BLaER1 (cell line): ENCODE data around the gene CPED1.

ENCODE experiments used
- H3K27ac ChIP-seq: shearing (Covaris generic); formaldehyde crosslinking; 2 replicates; pipeline ENCODE4 v1.8.1; 2022
- H3K27me3 ChIP-seq: shearing (Covaris generic); formaldehyde crosslinking; 2 replicates; pipeline ENCODE4 v1.8.1; 2022
- H3K36me3 ChIP-seq: shearing (Covaris generic); formaldehyde crosslinking; 2 replicates; pipeline ENCODE4 v1.8.1; 2022
- H3K4me1 ChIP-seq: shearing (Covaris generic); formaldehyde crosslinking; 2 replicates; pipeline ENCODE4 v1.8.1; 2022
- H3K4me2 ChIP-seq: shearing (Covaris generic); formaldehyde crosslinking; 2 replicates; pipeline ENCODE4 v1.8.1; 2022
- H3K4me3 ChIP-seq: shearing (Covaris generic); formaldehyde crosslinking; 2 replicates; pipeline ENCODE4 v1.8.1; 2022
- H3K9ac ChIP-seq: shearing (Covaris generic); formaldehyde crosslinking; 2 replicates; pipeline ENCODE4 v1.8.1; 2022
- H3K9me3 ChIP-seq: shearing (Covaris generic); formaldehyde crosslinking; 2 replicates; pipeline ENCODE4 v1.8.1; 2022
- H4K20me1 ChIP-seq: shearing (Covaris generic); formaldehyde crosslinking; 2 replicates; pipeline ENCODE4 v1.8.1; 2022
- Cebpa-rat ChIP-seq: shearing (Covaris generic); IDR thresholded peaks from 2 replicates; pipeline ENCODE4 v1.8.1; 2022

Gene CPED1

GRCh38 chr7:121271098-121271497 is 282.6 kb downstream of the CPED1 start:
- no peak overlapping the region for H3K4me3 ChIP-seq
- peaks cover 18% of the 10 kb centered on the region for H3K4me1 ChIP-seq
- no peaks in the 10 kb centered on the region for H3K27me3 ChIP-seq
- H3K4me2 ChIP-seq: no peak overlapping the region
- H3K36me3 ChIP-seq: peaks cover 38% of the 10 kb centered on the region
- no peaks in the 10 kb centered on the region; the same call in 1 of the 2 replicates for H3K9me3 ChIP-seq
- H3K27ac ChIP-seq: no peak overlapping the region
- no peaks in the 10 kb centered on the region for H4K20me1 ChIP-seq
- TF ChIP-seq Cebpa-rat: no peak
- no peak overlapping the region for H3K9ac ChIP-seq

GRCh38 chr7:121271916-121272315 is 283.4 kb downstream of the CPED1 start:
- H3K27me3 ChIP-seq: no peaks in the 10 kb centered on the region
- no peak for TF ChIP-seq Cebpa-rat

DNA sequence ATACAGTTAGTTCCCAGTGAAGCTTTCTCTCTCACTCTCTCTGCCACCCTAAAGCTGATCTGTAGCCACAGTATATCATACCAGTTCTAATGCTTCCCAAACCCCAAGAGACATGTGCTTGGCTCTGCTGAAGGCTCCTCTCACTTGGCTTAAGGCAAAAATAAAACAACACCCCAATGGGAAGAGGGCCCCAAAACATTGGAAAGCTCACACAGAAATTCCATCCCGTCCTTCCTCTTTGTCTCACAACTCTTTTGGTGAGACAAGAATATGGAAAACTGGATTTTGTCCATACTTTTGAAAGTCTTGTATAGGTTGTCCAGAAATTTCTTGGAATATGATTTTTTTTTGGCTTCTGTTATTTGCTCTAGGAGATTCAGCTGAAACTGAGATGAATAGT is 284.2 kb downstream of the CPED1 start:
- H3K4me2 ChIP-seq: no peak overlapping the region
- no peak for TF ChIP-seq Cebpa-rat
- H3K27me3 ChIP-seq: no peaks in the 10 kb centered on the region
- no peak overlapping the region for H3K4me3 ChIP-seq
- H3K9me3 ChIP-seq: peaks cover 4% of the 10 kb centered on the region; the same call in 1 of the 2 replicates
- H3K4me1 ChIP-seq: peaks cover 18% of the 10 kb centered on the region
- H3K9ac ChIP-seq: no peak overlapping the region
- H3K36me3 ChIP-seq: peaks cover 49% of the 10 kb centered on the region
- H3K27ac ChIP-seq: no peak overlapping the region
- H4K20me1 ChIP-seq: no peaks in the 10 kb centered on the region

More at GRCh38 chr7:121271916-121272315, 283.4 kb downstream of the CPED1 start:
- no peak overlapping the region for H3K4me2 ChIP-seq
- H3K27ac ChIP-seq: no peak overlapping the region
- no peaks in the 10 kb centered on the region; the same call in 1 of the 2 replicates for H3K9me3 ChIP-seq
- H3K9ac ChIP-seq: no peak overlapping the region
- peaks cover 18% of the 10 kb centered on the region for H3K4me1 ChIP-seq
- H3K36me3 ChIP-seq: peaks cover 41% of the 10 kb centered on the region
- no peaks in the 10 kb centered on the region for H4K20me1 ChIP-seq
- H3K4me3 ChIP-seq: no peak overlapping the region

GRCh38 chr7:121273467-121274167 is 285.1 kb downstream of the CPED1 start:
- no peak for TF ChIP-seq Cebpa-rat
- H3K9me3 ChIP-seq: peaks cover 4% of the 10 kb centered on the region; the same call in 1 of the 2 replicates
- no peak overlapping the region for H3K4me3 ChIP-seq
- H3K4me1 ChIP-seq: peaks cover 18% of the 10 kb centered on the region
- no peaks in the 10 kb centered on the region for H4K20me1 ChIP-seq
- no peaks in the 10 kb centered on the region for H3K27me3 ChIP-seq
- no peak overlapping the region for H3K9ac ChIP-seq
- peaks cover 42% of the 10 kb centered on the region for H3K36me3 ChIP-seq
- H3K4me2 ChIP-seq: peak overlapping the region; percentile 12
- no peak overlapping the region for H3K27ac ChIP-seq

DNA sequence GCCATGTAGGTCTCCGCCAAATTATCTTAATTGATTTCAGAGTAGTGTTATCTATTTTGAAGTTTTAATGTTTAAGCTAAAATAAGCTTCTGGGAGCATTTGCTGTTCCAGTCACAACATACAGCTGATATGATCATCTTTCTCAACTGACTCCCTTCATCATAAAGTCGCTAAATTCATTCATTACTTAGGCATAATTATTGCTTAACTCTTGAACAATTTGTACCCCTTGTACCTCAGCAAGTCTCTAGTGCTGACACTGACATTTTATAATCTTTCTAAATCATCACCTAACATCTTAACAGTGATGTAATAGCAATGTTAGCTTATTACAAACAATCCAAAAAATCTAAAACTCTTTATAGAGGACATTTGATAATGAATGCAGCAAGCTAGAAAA is 286.0 kb downstream of the CPED1 start:
- no peaks in the 10 kb centered on the region for H4K20me1 ChIP-seq
- H3K4me1 ChIP-seq: peaks cover 22% of the 10 kb centered on the region
- H3K4me3 ChIP-seq: no peak overlapping the region
- H3K27me3 ChIP-seq: no peaks in the 10 kb centered on the region
- no peak overlapping the region for H3K9ac ChIP-seq
- no peak overlapping the region for H3K4me2 ChIP-seq
- H3K9me3 ChIP-seq: peaks cover 4% of the 10 kb centered on the region; the same call in 1 of the 2 replicates
- H3K27ac ChIP-seq: no peak overlapping the region
- H3K36me3 ChIP-seq: peaks cover 40% of the 10 kb centered on the region
- TF ChIP-seq Cebpa-rat: no peak

DNA sequence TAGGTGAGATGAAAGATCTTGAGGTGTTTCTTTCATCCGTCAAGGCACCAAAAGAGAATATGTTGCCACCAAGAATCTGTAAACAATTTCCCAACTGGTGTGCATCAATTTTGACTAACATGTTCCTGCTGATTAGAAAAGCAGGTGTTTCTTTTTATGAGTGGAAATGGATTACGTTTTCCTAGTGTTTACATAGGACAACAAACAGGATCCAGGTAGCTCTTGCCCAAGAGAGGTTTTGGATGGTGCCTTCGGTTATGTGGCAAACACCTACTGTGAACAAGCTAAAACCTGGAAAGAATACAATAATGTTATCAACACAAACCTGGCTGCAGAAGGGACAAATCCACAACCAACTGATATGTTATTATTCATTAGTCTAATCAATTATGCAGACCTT is 286.7 kb downstream of the CPED1 start:
- H3K27me3 ChIP-seq: no peaks in the 10 kb centered on the region
- no peak overlapping the region for H3K4me3 ChIP-seq
- H3K9ac ChIP-seq: no peak overlapping the region
- no peak overlapping the region for H3K27ac ChIP-seq
- H3K9me3 ChIP-seq: peaks cover 4% of the 10 kb centered on the region; the same call in 1 of the 2 replicates
- H3K4me2 ChIP-seq: no peak overlapping the region
- no peaks in the 10 kb centered on the region for H4K20me1 ChIP-seq
- peaks cover 48% of the 10 kb centered on the region for H3K36me3 ChIP-seq
- TF ChIP-seq Cebpa-rat: no peak
- H3K4me1 ChIP-seq: peaks cover 24% of the 10 kb centered on the region

GRCh38 chr7:121276313-121276712 is 287.8 kb downstream of the CPED1 start:
- Histone ChIP-seq H3K9me3 (peaks cover 4% of the 10 kb centered on the region; the same call in 1 of the 2 replicates), H3K36me3 (peaks cover 50% of the 10 kb centered on the region), H3K4me1 (peaks cover 24% of the 10 kb centered on the region), H3K4me2 (no peak overlapping the region), H3K4me3 (no peak overlapping the region), H3K27ac (no peak overlapping the region), H4K20me1 (no peaks in the 10 kb centered on the region), H3K27me3 (no peaks in the 10 kb centered on the region), H3K9ac (no peak overlapping the region)
- TF ChIP-seq Cebpa-rat: no peak

GRCh38 chr7:121278120-121279021 is 289.9 kb downstream of the CPED1 start:
- Histone ChIP-seq H3K4me2 (no peak overlapping the region), H3K9ac (no peak overlapping the region), H3K4me1 (peaks cover 20% of the 10 kb centered on the region), H3K27me3 (no peaks in the 10 kb centered on the region), H3K36me3 (peaks cover 40% of the 10 kb centered on the region), H3K27ac (no peak overlapping the region), H3K4me3 (no peak overlapping the region), H4K20me1 (no peaks in the 10 kb centered on the region), H3K9me3 (peaks cover 6% of the 10 kb centered on the region)
- TF ChIP-seq Cebpa-rat: no peak

- peaks cover 48% of the 10 kb centered on the region for H3K36me3 ChIP-seq
- peaks cover 13% of the 10 kb centered on the region for H3K9me3 ChIP-seq
- no peak for TF ChIP-seq Cebpa-rat
- H3K9ac ChIP-seq: no peak overlapping the region
- no peaks in the 10 kb centered on the region for H3K27me3 ChIP-seq
- H3K4me1 ChIP-seq: peaks cover 12% of the 10 kb centered on the region
- no peak overlapping the region for H3K27ac ChIP-seq
- H3K4me3 ChIP-seq: no peak overlapping the region
- H4K20me1 ChIP-seq: no peaks in the 10 kb centered on the region
- H3K4me2 ChIP-seq: no peak overlapping the region
These were observed 290.6 kb downstream of the CPED1 start for GRCh38 chr7:121279060-121279620.
